Cardiac fibroblast (primary cell): ENCODE results near the gene RPL29.

Experiments used
- DNase-seq, 2 donors: peaks; one replicate each; pipeline versions ENCODE4 v3.0.0 to v3.0.0-alpha.2; 2010; ENCODE audit warnings: low read depth in 2 of 2
- H3K4me3 ChIP-seq, 2 donors: replicated peaks in 1 of 2; 1 replicate in 1 of 2; 2 replicates in 1 of 2; pipeline ENCODE4 v1.5.1; 2011; ENCODE audit warnings: low read depth in 2 of 2, low read length in 2 of 2, mild to moderate bottlenecking in 2 of 2, moderate library complexity in 1 of 2
- CTCF ChIP-seq: IDR thresholded peaks from one replicate; pipeline ENCODE4 v1.5.1; 2011; ENCODE audit warnings: low read depth, mild to moderate bottlenecking, low read length, inconsistent platforms

The RPL29 gene

GRCh38 chr3:52026041-52026440 is 30.3 kb upstream of the RPL29 start:
- no peak for TF ChIP-seq CTCF
- no peak overlapping the region for H3K4me3 ChIP-seq
- no peak for DNase-seq

DNA sequence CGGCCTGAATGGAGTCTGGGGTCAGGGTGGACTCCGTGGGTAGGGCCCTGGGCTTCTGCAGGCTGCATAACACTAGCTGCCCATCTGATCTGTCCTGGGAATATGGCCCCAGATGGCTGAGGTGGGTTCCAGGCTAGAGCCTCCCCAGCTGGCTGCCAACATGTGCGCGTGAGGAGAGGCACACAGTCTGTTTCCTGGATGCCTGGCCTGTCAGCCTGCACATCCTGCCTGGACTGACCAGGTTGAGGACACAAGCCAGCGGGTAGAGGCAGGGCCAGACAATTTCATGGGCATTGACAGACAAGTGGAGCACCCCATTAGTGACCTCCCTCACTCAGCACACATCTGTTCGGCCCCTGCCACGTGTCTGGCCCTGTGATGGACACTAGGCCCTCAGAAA is 29.8 kb upstream of the RPL29 start:
- no peak for TF ChIP-seq CTCF

GRCh38 chr3:52024765-52025452 is 29.2 kb upstream of the RPL29 start:
- no peak for TF ChIP-seq CTCF
- DNase-seq = no peak
- no peak overlapping the region for H3K4me3 ChIP-seq

More for the DNA sequence above, 29.8 kb upstream of the RPL29 start:
- H3K4me3 ChIP-seq = no peak overlapping the region
- no peak for DNase-seq

DNA sequence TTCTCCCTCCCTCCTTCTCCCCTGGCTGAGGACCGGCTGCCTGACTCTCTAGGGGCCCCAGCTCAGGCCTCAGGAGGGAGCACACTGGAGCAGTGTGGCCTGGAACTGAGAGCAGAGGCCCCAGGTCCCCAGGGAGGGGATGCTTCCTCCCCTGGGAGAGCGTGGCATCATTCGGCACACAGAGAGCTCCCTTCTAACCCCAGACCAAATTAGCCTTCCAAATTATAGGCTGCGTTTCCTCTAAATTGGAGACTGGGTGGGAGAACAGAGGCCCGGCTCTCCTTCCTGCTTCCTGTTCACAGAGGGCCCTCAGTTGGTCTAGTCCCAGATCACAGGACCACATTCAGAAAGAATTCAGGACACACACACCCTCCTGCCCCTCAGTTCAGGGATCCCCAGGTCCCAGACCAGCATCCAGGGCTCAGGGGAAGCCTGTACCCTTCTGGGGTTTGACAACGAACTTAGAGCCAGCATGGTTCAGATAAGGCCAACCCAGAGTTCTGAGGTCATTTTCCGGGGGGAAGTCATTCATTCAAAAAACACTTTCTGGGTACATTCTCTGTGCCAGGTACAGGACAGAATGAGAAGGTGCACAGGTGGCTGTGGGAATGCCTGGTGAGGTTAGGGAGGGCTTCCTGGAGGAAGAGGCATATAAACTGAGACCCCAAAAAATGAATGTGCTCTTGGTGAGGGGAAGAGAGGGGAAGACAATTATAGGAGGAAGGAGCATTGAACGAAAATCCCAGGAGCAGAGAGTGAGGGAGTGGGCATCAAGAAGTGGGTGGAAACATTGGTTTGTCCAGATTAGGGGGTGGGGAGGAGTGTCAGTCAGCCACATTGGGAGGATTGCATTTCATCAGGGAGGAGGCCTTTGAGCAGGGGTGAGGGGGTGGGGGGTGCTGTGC is 28.4 kb upstream of the RPL29 start:
- H3K4me3 ChIP-seq = no peak overlapping the region
- no peak for DNase-seq
- TF ChIP-seq CTCF = no peak

DNA sequence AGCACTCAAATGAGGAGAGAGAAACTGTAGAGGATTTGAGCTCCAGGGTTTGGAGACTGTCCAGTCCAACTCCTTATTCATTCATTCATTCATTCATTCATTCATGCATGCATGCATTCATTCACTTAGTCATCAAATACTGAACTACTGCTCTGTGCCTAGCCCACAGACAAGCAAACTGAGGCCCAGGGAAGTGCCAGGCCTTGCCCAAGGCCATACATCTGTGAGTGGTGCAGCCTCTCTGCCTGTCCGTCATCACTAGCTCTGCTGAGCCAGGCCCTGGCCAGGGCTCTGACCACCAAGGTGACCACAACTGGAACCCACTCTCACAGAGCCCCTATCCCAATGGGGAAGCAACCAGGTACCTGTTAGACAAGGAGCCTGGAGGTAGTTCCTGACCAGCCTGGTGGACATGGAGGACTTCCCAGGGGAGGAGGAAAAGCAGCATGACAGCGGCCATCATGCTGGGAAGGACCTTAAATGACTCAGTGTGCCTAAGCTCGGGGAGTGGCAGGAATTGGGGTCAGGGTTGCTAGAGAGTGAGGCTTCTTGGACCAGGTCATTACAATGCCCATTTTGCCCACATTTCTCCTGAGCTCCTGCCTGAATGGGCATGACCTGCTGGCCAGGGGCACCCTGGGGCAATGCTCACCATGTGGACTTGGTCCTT is 27.5 kb upstream of the RPL29 start:
- no peak overlapping the region for H3K4me3 ChIP-seq
- DNase-seq = no peak
- TF ChIP-seq CTCF = no peak

GRCh38 chr3:52022323-52023100 is 26.8 kb upstream of the RPL29 start:
- no peak for TF ChIP-seq CTCF
- H3K4me3 ChIP-seq = no peak overlapping the region
- no peak for DNase-seq
